ENCODE measurements around the gene CACNA1B.
"Not testable (repeated sequence)": the region's sequence is repeated elsewhere in the genome, so short reads cannot be mapped to it uniquely, and the experiment has no call there.

Gene CACNA1B

GRCh38 chr9:138149672-138150656 is 272.4 kb downstream of the CACNA1B start:
- peak; percentile 73 for DNase-seq

GRCh38 chr9:138155788-138156187 is 278.2 kb downstream of the CACNA1B start:
- DNase-seq = not testable (repeated sequence)

- not testable (repeated sequence) for DNase-seq
Observed at GRCh38 chr9:138166793-138167192, 289.2 kb downstream of the CACNA1B start.

Data from right kidney (tissue), 1 donor.